Stimulated activated CD4-positive, alpha-beta T cell treated with anti-CD3 and anti-CD28 coated beads, TNF-alpha, amount 100 ng/mL, for 24 hours (primary cell): ENCODE data around the gene STRN.
"Not testable (repeated sequence)": the region's sequence is repeated elsewhere in the genome, so short reads cannot be mapped to it uniquely, and the experiment has no call there.

Experiments
- DNase-seq, 3 experiments: peaks; one replicate each; pipeline ENCODE4 v3.0.0-alpha.2; 2020; ENCODE audit warnings: low read depth in 3 of 3

Gene STRN

DNA sequence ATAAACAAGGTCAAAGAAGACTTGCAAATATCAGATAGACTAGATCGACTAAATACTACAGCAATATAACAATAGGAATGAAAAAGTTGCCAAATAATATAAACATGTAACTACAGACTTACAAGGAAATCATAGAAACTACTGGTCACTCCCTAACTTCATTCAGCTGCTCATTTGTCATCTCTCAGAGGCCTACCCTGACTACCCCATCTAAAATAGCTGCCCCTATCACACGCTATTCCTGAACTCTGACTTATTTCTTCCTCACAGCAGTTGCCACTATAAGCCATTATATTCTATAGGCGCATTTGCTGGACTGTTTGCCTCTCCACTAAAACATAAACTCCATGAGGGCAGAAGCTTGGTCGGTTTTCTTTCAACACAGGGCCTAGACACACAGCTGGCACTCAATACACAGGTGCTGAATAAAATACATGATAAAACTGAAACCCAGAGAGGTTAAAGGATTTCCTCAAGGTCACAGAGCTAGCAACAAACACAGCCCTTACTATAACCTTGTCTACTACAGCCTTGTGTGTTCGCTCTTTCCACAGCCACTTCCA lies 1.8 kb downstream of the STRN start:
- DNase-seq: no peak

DNA sequence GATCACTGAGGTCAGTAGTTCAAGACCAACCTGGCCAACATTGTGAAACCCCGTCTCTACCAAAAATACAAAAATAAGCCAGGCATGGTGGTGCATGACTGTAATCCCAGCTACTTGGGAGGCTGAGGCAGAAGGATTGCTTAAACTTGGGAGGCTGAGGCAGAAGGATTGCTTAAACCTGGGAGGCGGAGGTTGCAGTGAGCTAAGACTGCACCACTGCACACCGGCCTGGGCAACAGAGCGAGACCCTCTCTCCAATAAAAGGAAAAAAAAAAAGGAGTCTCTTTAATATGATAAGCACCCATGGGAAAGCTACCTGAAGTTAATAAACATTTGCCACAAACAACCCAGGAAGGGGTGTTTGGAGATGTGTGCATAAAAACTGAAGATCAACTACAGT lies 2.6 kb downstream of the STRN start:
- no peak for DNase-seq

DNA sequence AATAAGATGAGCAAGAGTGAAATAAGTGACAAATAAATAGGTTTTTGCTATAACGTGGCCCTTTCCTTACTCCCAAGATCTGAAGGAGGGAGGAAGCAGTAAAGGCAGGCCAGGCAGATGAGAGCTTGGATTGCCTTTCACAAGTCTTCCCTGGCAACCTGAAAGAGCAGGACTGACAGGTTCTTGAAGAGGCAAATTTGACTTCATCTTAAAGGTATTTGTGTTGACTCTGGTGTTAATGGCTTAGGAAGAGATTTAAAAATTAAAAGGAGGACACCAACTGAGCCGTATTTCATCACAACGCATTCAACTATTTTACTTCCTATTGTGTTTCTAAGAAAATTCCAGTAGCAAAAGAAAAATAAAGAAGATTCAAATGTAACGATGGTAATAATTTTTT lies 3.2 kb downstream of the STRN start:
- DNase-seq: no peak

DNA sequence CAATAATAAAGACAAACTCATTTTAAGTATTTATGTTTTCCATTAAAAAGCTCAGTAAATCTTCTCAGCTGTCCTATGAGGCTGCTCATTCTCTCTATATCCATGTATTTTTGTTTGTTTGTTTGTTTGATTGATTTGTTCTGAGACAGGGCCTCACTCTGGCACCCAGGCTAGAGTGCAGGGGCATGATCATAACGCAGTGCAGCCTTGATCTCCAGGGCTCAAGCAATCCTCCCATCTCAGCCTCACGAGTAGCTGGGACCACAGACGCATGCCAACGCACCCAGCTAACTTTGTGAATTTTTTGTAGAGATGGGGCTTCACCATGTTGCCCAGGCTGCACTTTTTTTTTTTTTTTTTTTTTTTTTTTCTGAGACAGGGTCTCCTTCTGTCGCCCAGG lies 5.6 kb downstream of the STRN start:
- DNase-seq: no peak

DNA sequence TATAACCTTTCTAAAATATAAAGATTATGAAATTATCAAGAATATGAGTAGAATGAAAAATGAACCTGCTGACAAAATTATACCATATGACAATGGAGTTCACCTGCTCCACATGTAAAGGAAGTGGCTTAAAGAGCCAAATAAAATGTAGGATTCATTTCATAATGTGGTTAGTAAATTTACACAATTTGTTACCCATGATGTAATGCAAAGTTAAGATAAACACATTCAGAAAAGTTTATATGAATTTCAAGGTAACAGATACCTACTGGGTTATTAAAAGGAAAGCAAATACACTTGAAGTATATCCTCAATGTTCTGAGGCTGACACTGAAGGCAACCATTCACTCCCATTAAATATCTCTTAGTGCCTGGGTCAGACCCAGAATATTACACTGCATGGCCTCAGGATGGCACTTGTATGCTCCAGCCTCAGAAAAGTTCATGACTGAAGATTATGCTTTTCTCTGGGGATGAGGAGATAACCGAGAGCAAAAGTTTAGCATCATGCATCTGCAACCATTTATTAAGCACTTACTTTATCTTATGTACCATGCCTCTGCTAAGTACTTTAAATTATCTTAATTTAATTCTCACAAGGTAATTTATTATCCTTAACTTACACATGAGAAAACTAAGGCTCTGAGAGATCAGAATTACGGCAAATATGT lies 6.2 kb downstream of the STRN start:
- DNase-seq: no peak

DNA sequence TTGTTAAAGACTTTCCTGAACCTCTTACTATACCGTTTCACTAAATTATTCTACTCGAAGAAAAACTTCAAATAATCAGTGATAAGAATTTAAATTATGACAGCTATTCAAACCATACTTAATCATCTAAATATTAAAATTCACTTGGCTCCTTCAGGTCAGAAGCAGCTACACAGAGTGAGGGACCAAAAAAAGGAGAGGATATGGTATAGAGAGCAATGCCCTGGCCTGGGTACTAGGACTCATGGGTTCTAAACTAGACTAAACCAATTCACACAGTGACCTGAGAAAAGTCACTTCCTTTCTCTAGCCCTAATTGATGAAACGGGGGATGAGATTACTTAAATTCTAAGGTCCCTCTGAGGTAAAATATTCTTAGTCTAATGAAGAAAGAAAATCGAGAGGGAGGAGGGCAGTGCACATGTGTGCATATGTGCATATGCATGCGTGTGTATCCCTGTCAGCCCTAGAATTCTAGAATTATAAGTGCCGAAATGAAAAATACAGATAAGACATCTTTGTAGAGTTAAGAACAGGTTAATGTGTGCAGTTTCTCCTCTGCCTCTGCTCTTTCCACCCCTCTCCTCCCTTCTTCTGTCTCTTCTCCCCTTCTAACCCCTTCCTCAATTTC lies 11.2 kb downstream of the STRN start:
- DNase-seq: no peak

DNA sequence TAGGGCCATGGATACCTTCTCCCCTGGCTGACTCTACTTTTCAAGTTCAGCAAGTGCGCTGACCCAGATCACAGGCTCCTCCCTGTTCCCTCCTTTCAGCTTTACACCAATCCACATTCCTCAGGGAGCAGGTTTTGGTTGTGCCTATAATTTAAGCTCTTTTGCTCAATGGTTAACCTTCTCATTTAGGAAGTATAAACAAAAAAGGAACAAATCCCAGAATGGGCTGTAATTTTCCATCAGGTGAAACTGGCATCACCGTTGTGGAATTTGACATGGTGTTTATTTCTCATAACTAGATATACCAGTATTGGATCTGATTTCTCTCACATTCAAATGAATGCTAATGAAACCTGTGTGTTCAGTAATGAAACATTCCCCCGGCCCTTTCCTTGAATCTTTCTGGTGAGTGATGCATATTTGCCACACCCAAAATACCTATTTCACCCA lies 13.6 kb downstream of the STRN start:
- DNase-seq: no peak

DNA sequence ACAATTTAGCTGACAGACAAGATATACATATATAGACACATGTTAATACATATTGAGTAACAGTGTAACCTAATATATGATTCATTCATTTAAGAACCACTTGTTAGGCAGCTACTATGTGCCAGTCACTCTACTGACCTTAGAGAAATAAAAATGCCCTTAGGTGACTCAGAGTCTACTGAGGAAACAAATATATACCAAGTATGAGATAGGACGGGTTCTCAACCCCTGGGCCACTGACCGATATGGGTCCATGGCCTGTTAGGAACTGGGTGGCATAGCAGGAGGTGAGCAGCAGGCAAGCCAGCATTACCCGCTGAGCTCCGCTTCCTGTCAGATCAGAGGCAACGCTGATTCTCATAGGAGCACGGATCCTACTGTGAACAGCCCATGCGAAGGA lies 14.8 kb downstream of the STRN start:
- DNase-seq: no peak

DNA sequence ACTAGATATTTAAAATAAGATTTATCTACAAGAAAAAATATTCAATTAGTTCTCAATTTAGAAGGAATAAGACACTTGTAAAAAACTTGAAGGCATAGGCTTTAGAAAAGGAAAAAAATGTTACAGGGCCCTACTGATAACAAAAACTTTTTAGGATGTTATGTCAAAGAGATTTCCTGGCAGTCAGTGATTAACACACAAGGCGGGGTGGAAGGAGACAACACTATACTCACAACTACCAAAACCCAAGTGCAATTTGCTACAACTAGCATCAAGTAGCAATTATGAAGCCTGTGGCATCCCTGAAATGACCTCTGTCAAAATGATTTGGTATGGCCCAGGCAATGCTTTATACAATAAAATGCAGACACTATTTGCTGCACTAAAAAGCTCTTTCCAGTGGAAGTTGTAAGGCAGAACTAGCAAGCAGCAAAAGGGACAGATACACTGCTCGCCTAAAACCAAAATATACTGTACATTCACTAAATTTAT lies 15.3 kb downstream of the STRN start:
- DNase-seq: no peak

DNA sequence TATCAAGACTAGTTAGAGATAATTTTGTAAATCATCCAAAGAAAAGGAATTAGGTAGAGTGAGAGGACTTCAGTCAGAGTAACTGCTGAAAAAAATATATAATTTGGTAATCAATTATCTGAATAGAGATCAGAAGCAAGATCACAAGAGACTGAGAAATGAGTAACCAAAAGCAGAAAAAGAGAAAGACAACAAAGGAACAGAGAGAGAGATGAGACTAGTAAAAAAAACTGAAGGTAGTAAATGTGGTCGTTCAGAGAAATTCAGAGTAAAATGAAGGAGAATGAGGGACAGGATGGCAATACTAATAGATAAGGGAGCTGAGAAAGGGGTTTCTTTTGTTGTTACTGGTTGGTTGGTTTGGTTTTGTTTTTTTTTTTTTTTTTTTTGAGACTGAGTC lies 16.5 kb downstream of the STRN start:
- no peak for DNase-seq

DNA sequence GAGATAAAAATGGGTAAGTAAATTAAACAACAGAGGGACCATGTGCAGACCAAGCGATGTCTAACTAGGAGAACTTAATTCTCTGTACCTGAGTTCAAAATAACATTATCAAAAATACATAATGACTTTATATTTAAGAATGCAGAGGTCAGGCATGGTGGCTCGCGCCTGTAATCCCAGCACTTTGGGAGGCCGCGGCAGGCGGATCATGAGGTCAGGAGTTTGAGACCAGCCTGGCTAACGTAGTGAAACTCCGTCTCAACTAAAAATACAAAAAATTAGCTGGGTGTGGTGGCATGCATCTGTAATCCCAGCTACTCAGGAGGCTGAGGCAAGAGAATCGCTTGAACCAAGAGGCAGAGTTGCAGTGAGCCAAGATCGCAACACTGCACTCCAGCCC lies 21.1 kb downstream of the STRN start:
- DNase-seq: not testable (repeated sequence)

DNA sequence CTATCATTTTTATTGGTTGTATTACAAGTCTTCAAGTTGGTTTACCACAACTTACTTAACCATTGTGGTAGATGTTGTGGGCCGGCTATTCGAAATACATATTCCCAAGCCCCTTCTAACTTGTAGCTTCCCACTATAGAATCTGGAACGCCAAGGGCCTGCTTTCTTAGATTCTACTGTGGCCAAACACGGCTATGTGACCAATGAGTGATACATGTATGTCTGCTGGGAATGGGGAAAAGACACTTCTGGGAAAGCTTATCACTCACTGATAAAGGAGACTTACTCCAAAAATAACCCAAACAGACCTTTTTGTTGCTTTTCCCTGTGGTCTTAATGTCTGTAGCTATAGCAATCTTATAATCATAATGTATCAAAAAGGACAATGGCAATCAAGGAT lies 24.5 kb downstream of the STRN start:
- DNase-seq: no peak

DNA sequence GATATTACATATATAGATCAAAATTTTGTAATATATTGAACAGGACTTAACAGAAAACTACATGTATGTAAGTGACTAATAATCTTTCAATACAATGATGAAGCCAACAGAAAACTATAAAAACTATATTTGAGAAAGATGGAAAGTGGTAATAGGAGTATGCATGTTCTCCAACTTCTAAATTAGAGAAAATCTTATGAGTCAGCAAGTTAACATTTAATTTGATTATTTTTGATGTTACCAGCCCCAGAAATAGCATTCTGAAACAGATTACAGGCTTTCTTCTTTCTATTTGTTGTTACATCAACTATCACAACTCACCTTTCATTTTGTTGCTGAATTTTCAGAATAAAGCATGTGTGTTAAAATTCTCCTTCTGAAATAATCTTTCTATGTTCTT lies 29.8 kb downstream of the STRN start:
- DNase-seq: not testable (repeated sequence)

DNA sequence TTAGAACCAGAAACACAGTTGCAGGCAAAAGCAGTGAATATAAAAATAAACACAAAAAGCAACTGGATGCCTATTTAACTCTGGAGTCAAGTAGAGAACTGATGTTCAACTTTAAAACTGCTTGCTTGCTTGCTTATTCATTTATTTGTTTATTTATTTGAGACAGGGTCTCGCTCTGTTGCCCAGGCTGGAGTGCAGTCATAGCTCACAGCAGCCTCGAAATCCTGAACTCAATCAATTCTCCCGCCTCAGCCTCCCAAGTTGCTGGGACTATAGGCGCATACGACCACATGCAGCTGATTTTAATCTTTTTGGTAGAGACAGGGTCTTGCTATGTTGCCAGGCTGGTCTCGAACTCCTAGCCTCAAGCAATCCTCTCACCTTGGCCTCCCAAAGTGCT lies 34.6 kb downstream of the STRN start:
- DNase-seq: not testable (repeated sequence)

DNA sequence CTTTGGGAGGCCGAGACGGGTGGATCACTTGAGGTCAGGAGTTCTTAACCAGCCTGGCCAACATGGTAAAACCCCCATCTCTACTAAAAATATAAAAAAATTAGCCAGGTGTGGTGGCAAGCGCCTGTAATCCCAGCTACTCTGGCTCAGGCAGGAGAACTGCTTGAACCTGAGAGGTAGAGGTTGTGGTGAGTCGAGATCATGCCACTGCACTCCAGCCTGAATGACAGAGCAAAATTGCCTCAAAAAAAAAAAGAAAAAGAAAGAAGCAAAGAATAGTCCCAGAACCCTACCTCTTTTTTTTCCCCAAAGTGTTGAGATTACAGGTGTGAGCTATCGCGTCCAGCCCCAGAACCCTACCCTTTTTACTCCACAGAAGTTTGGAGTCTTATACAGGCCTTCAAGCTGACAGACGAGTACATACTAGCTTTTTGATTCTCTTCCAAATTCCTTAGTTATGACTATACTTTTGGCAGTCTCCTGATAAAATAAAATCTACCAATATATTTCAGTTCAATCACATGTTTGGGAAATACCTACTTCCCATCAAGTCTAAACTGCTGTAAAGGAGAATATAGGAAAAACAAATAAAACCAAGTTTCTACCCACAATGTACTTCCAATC lies 35.4 kb downstream of the STRN start:
- DNase-seq: not testable (repeated sequence)

DNA sequence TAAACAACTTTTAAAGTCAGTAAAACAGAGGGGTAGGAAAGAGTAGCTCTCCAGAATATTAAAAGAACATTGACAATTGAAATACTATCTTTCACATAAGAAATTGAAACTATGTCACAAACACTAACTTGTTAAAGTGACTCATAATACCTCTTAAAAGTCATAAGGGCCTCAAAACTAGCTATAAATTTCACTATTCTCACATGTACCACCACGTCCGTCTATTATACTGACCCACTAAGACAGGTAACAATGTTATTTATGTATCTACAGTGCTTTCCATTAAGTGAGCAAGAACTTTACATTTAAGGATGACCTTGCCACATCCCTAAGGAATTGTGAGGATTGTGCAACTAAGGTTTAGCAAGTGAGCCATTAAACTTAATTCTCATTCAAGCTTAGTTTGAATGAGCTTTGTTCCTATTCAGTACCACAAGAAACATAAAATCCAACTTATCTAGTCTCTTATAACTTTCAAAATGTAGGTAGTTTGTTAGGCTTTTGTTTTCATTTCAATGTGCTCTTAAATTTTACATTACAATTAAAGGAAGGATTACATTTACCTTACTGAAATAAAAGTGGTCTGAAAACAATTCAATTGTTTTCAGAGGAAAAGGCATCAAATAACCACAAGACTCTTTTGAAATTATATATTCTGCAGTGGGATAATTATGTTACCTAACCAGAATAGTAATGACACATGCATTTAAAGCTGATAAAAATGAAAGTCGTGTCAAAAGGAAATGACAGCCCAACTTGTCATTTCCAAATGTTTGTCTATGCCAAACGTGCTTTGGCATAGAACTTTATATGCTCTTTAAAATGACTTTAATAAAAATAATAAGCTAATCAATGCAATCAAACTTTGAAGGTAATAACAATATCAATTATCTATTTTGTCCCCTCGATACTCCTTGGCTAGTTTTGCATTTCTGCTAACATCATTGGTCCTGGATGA lies 39.9 kb downstream of the STRN start:
- DNase-seq: not testable (repeated sequence)

DNA sequence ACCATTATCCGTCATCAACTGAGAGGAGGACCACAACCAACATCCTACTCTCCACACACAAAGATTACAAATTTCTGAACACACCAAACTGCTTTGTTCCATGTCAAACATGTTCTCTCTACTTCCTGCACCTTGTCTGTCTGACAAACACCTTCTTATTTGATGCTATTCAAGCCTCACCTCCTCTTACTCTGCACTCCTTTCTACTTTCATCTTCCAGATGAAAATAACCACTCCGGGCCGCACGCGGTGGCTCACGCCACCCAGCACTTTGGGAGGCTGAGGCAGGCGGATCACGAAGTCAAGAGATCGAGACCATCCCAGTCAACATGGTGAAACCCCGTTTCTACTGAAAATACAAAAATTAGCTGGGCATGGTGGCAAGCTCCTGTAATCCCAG lies 43.7 kb downstream of the STRN start:
- DNase-seq: peak in 1 of 3 experiments; percentile 2

DNA sequence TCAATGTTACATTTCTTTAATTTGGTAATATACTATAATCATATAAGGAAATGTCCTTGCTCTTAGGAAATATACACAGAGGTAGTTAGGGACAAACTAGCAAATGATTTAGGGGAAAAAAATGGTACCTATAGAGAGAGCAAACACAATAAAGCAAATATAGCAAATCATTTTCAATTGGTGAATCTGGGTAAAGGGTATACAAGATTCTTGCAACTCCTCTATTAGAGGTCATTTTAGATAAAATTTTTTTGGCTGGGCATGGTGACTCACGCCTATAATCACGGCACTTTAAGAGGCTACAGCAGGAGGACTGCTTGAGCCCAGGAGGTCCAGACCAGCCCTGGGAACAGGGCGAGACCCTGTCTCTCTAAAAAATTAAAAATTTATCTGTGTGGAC lies 44.4 kb downstream of the STRN start:
- DNase-seq: no peak

DNA sequence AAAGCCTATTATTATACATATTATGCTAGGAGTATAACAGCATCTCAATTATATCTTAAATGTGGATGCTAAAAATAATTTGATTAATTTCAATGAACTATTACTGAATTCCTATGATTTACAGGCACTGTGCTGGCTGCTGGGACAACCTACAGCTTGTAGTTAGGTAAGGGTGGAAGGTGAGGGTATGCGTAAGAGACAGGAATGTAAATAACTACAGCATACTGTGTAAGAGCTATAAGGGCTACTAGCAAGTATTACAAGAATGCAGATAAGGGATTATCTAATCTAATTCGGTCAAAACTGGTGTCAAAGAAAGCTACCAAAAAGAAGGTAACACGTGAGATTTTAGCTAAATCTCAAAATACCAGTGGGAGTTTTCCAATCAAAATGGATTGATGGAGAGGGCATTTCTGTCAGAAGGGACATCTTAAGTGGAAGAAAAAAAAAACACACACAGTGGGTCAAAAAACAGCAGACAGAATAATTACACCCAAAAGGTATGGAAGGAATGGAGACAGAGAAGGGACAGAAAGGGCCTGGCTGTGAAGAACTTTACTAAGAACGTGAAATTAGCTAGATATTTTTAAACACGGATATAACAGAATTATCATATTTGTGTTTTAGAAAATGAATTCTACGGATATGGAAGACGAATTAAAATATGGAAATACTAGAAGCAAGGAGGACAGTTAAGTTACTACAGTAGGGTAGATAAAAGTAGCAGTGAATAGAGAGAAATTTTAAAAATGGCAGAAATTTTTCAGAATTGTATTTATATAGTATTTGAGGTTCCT lies 47.1 kb downstream of the STRN start:
- no peak for DNase-seq

DNA sequence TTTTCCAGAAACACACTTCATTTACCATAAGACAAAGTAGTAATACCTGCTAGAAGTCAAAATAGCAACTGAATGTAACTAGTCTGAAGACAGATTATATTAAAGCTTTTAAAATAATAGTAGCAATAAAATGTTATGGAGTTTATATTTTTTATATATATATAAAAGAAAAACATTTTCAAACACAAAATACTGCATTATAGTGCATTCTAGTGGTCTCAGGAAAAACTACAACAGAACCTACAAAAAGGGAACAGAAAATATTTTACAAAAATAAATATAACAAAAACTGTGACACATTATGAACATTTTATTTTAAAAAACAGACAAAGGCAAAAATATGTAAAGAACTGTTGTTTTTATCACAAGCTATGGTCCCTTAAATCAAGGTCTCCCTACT lies 48.0 kb downstream of the STRN start:
- DNase-seq: no peak

DNA sequence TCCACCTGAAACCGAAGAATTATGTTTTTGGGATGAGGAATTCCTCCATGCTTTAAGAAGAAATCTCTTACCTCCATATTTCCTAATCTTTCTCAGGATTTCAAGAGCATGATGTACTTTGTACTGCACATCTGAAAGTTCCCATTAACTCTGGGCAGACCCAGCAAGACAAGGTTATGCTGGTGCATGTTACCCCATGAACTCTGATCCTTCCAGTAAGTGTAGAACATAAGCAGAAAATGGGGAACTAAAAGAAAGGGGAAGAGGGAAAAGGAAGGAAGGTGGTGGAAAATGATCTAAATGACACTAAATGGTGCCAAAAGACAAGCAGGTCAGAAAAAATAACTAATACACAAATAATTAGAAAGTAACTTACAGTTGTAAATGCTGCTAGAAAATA lies 50.7 kb downstream of the STRN start:
- DNase-seq: no peak
